OCI-LY7 (cell line): ENCODE data around the gene TTBK1. TPM values are rescaled to one million over a fixed set of nuclear protein-coding genes. Genes with fewer than 3 reads are reported as not detected.
"Not testable (repeated sequence)": the region's sequence is repeated elsewhere in the genome, so short reads cannot be mapped to it uniquely, and the experiment has no call there.

Experiments used
- BruUV-seq: library from RNA; stranded (reverse); fragments of 400-500 nt; replicated peaks from 2 replicates; lab custom pipeline; 2021; lab: Mats Ljungman, UMichigan
- CTCF ChIA-PET: fragments of 300-600 bp; sonication (Branson Sonifier 250); formaldehyde crosslinking; loops from one replicate; lab custom pipeline; 2022; ENCODE audit warnings: antibody characterized with exemption; ENCODE audit not compliant: unreplicated experiment; lab: Charles Lee
- POLR2A ChIA-PET: fragments of 300-600 bp; sonication (Branson Sonifier 250); formaldehyde crosslinking; loops from one replicate; lab custom pipeline; 2022; ENCODE audit warnings: antibody characterized with exemption; lab: Charles Lee
- DNase-seq: peaks from one replicate; pipeline ENCODE4 v3.0.0-alpha.2; 2015; ENCODE audit warnings: low spot score
- H2AFZ ChIP-seq: fragments of 200-600 bp; sonication (generic), shearing (Covaris generic); 2 replicates; pipeline ENCODE4 v1.6.1; 2014; ENCODE audit warnings: mild to moderate bottlenecking, antibody characterized with exemption, low read length, moderate library complexity
- H3K27ac ChIP-seq: fragments of 200-600 bp; sonication (generic); 2 replicates; pipeline ENCODE4 v1.5.1; 2014; ENCODE audit warnings: mixed run types, low read depth, mild to moderate bottlenecking, moderate library complexity, low read length, inconsistent platforms; ENCODE audit not compliant: poor library complexity, severe bottlenecking
- H3K36me3 ChIP-seq: fragments of 200-600 bp; sonication (generic); 2 replicates; pipeline ENCODE4 v1.6.1; 2014; ENCODE audit warnings: mild to moderate bottlenecking, antibody characterized with exemption, low read length, moderate library complexity, mixed read lengths; ENCODE audit not compliant: insufficient read depth
- H3K4me1 ChIP-seq: fragments of 200-600 bp; sonication (generic); 2 replicates; pipeline ENCODE4 v1.5.1; 2014; ENCODE audit warnings: mild to moderate bottlenecking, low read length; ENCODE audit not compliant: insufficient read depth, poor library complexity, severe bottlenecking
- H3K4me2 ChIP-seq: fragments of 200-600 bp; sonication (generic); 2 replicates; pipeline ENCODE4 v1.6.1; 2014; ENCODE audit warnings: mild to moderate bottlenecking, low read length
- H3K4me3 ChIP-seq: fragments of 200-600 bp; sonication (generic); 2 replicates; pipeline ENCODE4 v1.5.1; 2014; ENCODE audit warnings: mild to moderate bottlenecking, low read depth, low read length; ENCODE audit not compliant: poor library complexity, severe bottlenecking
- H3K79me2 ChIP-seq: fragments of 200-600 bp; sonication (generic); 2 replicates; pipeline ENCODE4 v1.6.1; 2016; ENCODE audit warnings: low read depth, mild to moderate bottlenecking, low read length, moderate library complexity, mixed read lengths; ENCODE audit not compliant: insufficient read depth
- H3K9me2 ChIP-seq: fragments of 200-600 bp; sonication (generic); 2 replicates; pipeline ENCODE4 v1.6.1; 2016; ENCODE audit warnings: mild to moderate bottlenecking, low read length, mixed read lengths; ENCODE audit not compliant: insufficient read depth
- H3K9me3 ChIP-seq: fragments of 200-600 bp; sonication (generic); 2 replicates; pipeline ENCODE4 v1.6.1; 2014; ENCODE audit warnings: mild to moderate bottlenecking, mixed run types, low read length, mixed read lengths
- H4K20me1 ChIP-seq: fragments of 200-600 bp; sonication (generic); 2 replicates; pipeline ENCODE4 v1.6.1; 2014; ENCODE audit warnings: mild to moderate bottlenecking, antibody characterized with exemption, low read length, moderate library complexity, mixed read lengths; ENCODE audit not compliant: insufficient read depth
- EZH2phosphoT487 ChIP-seq: fragments of 200-600 bp; sonication (generic); IDR thresholded peaks from 2 replicates; pipeline ENCODE4 v1.6.1; 2018; ENCODE audit warnings: low read depth, borderline replicate concordance, mild to moderate bottlenecking, mixed run types, antibody characterized with exemption, low read length, moderate library complexity, mixed read lengths
- intact Hi-C: fragments of 100-400 bp; cut with micrococcal nuclease; formaldehyde crosslinking; loops from one replicate; pipeline ENCODE4 v1.10.0; 2022; ENCODE audit not compliant: unreplicated experiment
- total RNA-seq, 2 experiments: library from RNA; depleted of rRNA in 1 of 2; stranded (reverse); fragments of >200 nt in 1 of 2; shearing (Covaris generic) in 1 of 2; gene quantifications; 2 replicates each; pipeline ENCODE4 v1.2.3, GENCODE V29; 2014 to 2022
- TF ChIP-seq, protein P1 (sequence below): fragments of 200-600 bp; sonication (generic); conservative IDR thresholded peaks from 2 replicates; pipeline ENCODE4 v1.5.1; 2014; ENCODE audit warnings: mild to moderate bottlenecking, antibody characterized with exemption, low read length, moderate library complexity, mixed read lengths

The TTBK1 gene
- total RNA-seq, 2 experiments from 2014 or later = 0.35 to 1.7 TPM

DNA sequence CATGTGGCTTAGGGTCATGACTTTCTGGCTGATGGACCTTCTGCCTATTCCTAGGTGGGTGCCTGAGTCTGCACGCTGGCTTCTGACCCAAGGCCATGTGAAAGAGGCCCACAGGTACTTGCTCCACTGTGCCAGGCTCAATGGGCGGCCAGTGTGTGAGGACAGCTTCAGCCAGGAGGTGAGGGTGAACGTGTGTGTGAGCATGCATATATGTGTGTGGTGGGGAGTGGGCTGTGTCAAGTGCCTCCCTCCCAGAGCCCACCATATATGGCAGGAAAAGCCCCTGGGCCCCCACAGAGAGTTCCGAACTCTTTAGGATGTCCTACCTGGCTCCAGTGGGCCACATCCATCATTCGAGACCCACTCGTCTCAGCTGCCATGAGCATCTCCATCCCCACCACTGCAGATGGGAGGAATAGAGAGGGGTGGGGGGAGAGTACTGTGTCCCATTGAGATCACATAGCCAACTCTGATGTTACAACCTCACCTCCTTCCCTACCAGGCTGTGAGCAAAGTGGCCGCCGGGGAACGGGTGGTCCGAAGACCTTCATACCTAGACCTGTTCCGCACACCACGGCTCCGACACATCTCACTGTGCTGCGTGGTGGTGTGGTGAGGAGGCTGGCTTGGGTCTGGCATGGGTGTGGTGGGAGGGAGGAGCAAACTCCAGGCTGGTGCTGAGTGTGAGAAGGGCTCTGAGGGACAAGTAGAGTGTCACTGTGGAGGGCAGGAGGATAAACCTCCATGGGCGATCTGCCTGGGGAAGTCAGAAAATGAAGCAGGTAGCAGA lies 58.0 kb downstream of the TTBK1 start:
- intact Hi-C loops = no loop called here

GRCh38 chr6:43302126-43302525 lies 58.8 kb downstream of the TTBK1 start:
- H4K20me1 ChIP-seq = no peaks in the 10 kb centered on the region
- H3K79me2 ChIP-seq = no peaks in the 10 kb centered on the region
- H3K4me1 ChIP-seq = peaks cover 8% of the 10 kb centered on the region
- intact Hi-C loops = no loop called here
- no peaks in the 10 kb centered on the region for H3K9me3 ChIP-seq
- no peaks in the 10 kb centered on the region for H3K9me2 ChIP-seq
- H3K4me3 ChIP-seq = no peak overlapping the region
- ChIA-PET POLR2A (no interaction called here), CTCF (no interaction called here)
- no peak overlapping the region for H3K27ac ChIP-seq
- no peak for DNase-seq
- no TSS peak for BruUV-seq
- no peak overlapping the region for H3K4me2 ChIP-seq
- H3K36me3 ChIP-seq = no peaks in the 10 kb centered on the region
- TF ChIP-seq, protein P1, sequence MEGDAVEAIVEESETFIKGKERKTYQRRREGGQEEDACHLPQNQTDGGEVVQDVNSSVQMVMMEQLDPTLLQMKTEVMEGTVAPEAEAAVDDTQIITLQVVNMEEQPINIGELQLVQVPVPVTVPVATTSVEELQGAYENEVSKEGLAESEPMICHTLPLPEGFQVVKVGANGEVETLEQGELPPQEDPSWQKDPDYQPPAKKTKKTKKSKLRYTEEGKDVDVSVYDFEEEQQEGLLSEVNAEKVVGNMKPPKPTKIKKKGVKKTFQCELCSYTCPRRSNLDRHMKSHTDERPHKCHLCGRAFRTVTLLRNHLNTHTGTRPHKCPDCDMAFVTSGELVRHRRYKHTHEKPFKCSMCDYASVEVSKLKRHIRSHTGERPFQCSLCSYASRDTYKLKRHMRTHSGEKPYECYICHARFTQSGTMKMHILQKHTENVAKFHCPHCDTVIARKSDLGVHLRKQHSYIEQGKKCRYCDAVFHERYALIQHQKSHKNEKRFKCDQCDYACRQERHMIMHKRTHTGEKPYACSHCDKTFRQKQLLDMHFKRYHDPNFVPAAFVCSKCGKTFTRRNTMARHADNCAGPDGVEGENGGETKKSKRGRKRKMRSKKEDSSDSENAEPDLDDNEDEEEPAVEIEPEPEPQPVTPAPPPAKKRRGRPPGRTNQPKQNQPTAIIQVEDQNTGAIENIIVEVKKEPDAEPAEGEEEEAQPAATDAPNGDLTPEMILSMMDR = no peak
- no peak for TF ChIP-seq EZH2phosphoT487
- no peak overlapping the region for H2AFZ ChIP-seq

More for the DNA sequence above, 58.0 kb downstream of the TTBK1 start:
- Histone ChIP-seq H3K79me2 (no peaks in the 10 kb centered on the region), H3K4me1 (peaks cover 8% of the 10 kb centered on the region), H3K9me2 (no peaks in the 10 kb centered on the region), H3K4me3 (no peak overlapping the region), H3K36me3 (no peaks in the 10 kb centered on the region), H2AFZ (no peak overlapping the region), H4K20me1 (no peaks in the 10 kb centered on the region), H3K27ac (no peak overlapping the region), H3K4me2 (no peak overlapping the region), H3K9me3 (no peaks in the 10 kb centered on the region)
- DNase-seq = no peak
- no TSS peak for BruUV-seq
- ChIA-PET CTCF (no interaction called here), POLR2A (no interaction called here)
- TF ChIP-seq, protein P1 = no peak
- TF ChIP-seq EZH2phosphoT487 = no peak

GRCh38 chr6:43303006-43303405 lies 59.7 kb downstream of the TTBK1 start:
- intact Hi-C loops, H4K20me1 ChIP-seq, H2AFZ ChIP-seq, DNase-seq, CTCF ChIA-PET, H3K4me2 ChIP-seq, H3K9me2 ChIP-seq, BruUV-seq, H3K9me3 ChIP-seq, H3K4me3 ChIP-seq, H3K27ac ChIP-seq, H3K36me3 ChIP-seq, H3K4me1 ChIP-seq, H3K79me2 ChIP-seq: not testable (repeated sequence)
- POLR2A ChIA-PET = interaction anchor here (0.9 kb wide), 1 partner anchor 19 kb away, joined by 3 read pairs; no protein-coding TSS in a partner anchor
